ENCODE data around the gene RIN3.

RIN3 gene

DNA sequence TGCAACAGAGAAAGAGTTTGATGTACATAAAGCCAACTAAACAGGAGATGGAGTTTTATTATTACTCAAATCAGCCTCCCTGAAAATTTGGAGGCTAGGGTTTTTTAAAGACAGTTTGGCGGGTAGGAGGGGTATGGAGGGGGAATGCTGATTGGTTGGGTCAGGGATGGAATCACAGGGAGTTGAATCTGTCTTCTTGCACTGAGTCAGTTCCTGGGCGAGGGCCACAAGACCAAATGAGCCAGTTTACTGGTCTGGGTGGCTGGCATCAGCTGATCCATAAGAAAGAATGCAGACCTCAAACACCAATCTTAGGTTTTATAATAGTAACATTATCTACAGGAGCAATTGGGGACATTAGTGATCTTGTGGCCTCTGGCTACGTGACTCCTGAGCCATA, 64.9 kb downstream of the RIN3 start:
- DNase-seq (ENCODE audit: low spot score), result no peak

GRCh38 chr14:92579244-92579936, 65.8 kb downstream of the RIN3 start:
- DNase-seq (ENCODE audit: low spot score), result no peak

DNA sequence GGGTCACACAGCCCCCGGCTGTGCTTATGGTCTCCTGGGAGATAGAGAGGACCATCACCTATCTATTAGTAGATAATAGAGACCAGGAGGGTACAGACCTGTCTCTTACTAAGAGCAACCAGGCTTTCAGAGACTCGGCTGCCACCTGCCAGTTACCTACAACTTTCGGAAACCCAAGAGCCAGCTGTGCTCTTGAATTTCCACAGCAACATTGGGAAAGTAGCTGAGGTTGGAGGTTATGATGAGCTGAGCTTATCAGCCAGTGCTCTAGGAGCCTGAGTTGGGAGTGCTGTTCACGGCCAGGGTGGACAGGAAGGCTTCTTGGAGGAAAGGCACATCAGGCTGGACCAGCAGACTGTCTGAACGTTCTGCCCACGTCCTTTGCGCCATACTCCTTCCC, 67.6 kb downstream of the RIN3 start:
- DNase-seq (ENCODE audit: low spot score), result no peak

DNA sequence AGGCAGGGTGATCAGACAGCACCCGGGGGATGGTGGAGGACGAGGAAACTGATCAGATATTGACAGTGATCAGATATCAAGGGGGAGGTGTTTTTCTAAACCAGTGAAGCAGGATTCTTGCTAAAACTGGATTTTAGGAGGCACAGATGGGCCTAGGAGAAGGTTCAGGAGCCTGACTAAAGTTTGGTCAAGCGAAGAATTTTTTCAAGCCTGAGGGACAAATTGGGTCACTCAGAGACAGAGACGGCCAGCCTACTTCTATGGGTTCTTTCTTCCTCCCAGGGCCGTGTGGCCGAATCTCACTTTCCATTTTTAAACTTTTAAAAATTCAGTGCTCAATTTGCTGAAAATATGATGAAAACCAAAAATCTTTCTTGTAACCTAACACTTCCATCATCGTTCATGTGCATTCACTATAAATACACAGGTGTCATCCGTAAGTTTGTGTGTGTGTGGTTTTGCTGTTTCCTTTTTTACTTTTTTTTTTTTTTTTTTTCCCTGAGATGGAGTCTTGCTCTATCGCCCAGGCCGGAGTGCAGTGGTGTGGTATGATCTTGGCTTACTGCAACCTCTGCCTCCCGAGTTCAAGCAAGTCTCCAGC, 68.5 kb downstream of the RIN3 start:
- no peak for DNase-seq (ENCODE audit: low spot score)

- DNase-seq (ENCODE audit: low spot score), result no peak
These were observed 69.3 kb downstream of the RIN3 start for GRCh38 chr14:92582706-92583452.

GRCh38 chr14:92584220-92584619, 70.6 kb downstream of the RIN3 start:
- no peak for DNase-seq (ENCODE audit: low spot score)

- no peak for DNase-seq (ENCODE audit: low spot score)
These were observed 71.2 kb downstream of the RIN3 start for GRCh38 chr14:92584816-92585215.

- no peak for DNase-seq (ENCODE audit: low spot score)
These were observed 72.7 kb downstream of the RIN3 start for GRCh38 chr14:92585981-92586937.

DNA sequence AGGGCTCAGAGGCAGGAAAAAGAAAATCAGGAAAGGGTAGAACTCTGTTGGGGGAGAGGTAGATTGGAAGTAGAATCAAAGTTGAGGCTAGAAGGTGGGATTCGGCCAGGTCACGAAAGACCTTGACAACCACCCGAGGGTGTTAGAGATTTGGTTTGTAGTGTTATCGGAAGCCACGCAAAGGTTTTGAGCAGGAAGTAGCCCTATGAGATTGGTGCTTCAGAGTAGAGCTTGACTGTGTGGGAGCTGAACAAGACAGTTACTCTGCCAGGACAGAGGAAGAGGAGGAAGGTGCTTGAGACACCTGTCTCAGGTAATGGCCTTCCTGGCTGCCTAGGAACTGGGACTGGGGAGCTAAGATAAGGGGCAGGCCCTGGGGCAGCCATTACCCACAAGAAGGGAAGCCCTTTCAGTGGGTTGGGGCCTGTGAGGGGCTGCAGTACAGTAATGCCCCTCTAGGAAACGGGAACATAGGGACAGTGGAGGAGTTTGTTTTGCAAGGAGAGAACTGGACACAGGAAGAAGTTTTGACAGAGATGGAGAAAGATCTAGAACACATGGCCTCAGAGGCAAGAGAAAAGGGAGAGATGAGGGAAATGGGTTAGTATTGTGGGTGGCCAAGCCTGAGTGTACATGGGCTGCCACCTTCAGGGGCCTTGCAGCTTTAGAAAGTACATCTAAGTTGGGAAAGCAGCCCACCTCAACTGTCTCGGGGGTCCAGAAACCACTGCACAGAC, 73.5 kb downstream of the RIN3 start:
- DNase-seq (ENCODE audit: low spot score), result no peak

DNA sequence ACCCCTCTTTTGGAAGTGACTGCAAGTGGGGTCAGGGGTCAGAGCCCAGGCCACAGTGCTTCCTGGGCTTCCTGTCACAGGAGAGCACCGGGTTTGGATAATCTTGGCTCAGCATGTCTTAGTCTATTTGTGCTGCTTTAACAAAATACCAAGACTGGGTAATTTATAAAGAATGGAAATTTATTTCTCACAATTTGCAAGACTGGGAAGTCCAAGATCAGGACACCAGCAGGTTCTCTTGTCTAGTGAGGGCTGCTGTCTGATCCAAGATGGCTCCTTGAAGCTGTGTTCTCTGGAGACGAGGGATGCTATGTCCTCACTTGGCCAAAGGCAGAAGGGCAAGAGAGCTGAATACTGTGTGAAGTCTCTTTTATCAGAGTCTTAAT, 74.1 kb downstream of the RIN3 start:
- DNase-seq (ENCODE audit: low spot score), result no peak

DNA sequence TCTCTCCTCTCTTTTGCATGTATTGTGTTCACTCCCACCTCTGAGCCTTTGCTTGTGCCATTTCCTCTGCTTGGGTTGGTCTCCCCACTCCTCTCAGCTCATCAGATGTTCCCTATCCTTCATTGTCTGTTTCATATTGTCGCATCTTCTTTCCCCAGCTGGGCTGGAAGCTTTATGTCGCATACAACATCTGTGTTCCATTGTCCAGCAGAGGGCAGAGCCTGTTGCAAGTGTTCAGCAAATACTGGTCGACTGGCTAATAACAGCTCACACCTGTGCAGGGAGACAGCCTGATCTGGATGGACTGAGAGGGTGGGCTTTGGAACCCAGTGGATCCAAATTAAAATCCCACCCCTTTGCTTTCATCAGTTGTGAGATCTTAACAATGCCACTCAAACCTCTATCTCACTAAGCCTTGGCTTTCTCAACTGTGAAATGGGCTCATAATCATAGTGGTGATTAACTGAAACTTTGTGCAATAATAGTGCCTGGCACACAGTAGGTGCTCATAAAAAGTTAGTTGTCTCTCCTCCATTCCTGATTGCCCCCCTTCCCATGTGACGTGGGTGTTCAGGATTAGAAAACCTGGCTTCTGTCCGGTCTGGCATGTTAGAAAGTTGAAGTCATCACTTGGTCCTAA, 75.8 kb downstream of the RIN3 start:
- DNase-seq (ENCODE audit: low spot score), result no peak

- no peak for DNase-seq (ENCODE audit: low spot score)
These were observed 76.6 kb downstream of the RIN3 start for GRCh38 chr14:92590176-92590575.

GRCh38 chr14:92590941-92591340, 77.4 kb downstream of the RIN3 start:
- no peak for DNase-seq (ENCODE audit: low spot score)

DNA sequence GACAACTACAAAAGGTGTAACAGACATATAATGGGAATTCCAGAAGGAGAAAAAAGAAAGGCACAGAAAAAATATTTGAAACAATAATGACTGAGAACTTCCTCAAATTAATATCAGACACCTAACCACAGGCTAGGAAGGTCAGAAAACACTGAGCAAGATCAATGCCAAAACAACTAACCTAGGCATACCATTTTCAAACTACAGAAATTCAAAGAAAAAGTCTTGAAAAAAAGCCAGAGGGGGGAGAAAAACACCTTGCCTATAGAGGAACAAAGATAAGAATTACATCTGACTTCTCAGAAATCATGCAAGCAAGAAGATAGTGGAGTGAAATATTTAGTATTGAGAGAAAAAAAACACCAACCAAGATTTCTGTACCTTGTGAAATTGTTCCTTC, 77.8 kb downstream of the RIN3 start:
- no peak for DNase-seq (ENCODE audit: low spot score)

DNA sequence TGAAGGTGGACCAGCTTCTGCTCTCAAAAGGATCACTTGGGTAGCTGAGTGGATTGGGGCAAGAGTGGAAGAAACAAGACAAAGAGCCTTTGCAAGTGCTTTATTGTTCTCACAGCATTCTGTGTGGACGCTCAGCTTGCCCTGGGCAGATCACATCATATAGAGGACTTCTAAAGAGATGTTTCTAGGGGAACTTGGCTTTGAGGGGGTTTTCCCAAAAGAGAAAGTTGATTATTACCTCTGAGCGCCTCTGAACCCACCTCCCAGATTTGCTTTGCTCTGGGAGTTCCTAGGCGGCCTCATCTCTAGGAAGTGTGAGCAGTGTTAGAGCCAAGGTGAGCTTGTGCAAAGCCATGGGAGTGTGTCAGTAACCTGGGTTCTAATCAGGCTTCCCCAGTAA, 81.7 kb downstream of the RIN3 start:
- DNase-seq (ENCODE audit: low spot score), result no peak

DNA sequence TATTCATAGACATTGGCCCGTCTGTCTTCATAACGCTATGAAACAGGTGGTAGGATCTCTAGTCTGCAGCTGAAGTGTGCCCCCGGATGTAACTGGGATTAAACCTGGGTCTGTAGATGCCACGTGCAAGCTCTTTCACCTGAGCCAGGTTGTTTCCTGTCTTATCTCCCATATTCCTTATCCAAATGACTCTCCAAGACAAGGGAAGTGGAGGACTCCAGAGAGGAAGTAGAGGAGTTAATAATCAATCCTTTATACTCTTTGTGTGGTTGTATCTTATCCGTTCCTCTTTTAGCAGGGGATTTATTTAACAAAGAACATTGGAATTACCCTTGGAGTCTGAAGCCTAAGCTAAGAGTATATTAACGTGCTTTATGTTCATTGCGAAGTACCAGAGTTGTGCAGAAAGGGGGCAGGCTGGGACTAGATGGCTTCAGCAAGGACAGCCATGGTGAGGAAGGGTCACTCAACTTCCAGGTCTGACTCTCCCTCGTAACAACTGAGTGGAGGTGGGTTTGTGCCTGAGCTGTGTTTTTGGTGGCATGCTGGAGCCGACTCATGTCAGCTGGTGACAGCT, 82.8 kb downstream of the RIN3 start:
- DNase-seq (ENCODE audit: low spot score), result no peak

DNA sequence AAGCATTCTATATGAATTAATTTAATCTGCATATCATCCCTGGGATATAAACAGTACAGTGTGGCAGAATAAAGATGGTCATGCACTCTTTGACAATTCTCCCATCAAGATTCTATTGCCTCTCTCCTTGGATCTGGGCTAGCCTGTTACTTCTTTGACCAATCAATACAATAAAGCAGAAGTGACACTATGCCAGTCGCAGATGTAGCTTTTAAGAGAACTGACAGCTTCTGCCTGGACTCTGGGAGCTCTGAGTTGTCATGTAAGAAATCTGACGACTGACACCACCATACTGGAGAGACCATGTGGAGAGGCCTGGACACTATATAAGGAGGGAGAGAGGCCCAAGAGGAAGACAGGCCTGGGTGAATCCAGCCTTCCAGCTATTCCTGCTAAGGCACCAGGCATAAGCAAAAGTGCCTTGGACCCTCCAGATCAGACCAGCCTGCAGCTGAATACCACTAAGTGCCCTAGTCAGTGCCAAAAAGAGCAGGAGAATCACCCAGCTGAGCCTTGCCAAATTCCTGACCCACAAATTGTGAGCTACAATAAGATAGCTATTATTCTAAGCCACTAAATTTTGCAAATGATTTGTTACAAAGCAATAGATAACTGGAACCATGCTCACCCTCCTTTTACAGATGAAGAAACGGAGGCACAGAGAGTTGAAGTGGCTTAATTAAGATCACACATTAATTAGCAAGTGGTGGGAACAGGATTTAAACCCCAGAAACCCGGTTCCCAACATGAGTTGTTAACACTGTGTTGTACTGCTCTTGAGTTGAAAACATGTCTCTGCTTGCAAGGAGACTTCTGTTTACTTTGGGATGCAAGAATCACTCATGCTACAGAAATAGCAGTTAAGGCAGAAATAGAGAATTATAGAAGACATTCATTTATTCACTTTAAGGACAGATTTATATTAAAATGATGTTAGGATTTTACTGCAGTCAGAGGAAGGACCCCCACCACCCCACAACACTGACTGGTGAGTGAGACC, 84.6 kb downstream of the RIN3 start:
- no peak for DNase-seq (ENCODE audit: low spot score)

GRCh38 chr14:92599811-92600210, 86.2 kb downstream of the RIN3 start:
- DNase-seq (ENCODE audit: low spot score), result no peak

GRCh38 chr14:92600318-92601053, 86.9 kb downstream of the RIN3 start:
- DNase-seq (ENCODE audit: low spot score), result no peak
